KOPT-K1 (cell line): ENCODE data around the gene ROM1.
"Not testable (repeated sequence)": the region's sequence is repeated elsewhere in the genome, so short reads cannot be mapped to it uniquely, and the experiment has no call there.

ENCODE experiments used
- H3K27ac ChIP-seq: fragments of 200-600 bp; sonication (generic); 2 replicates; pipeline ENCODE4 v1.5.1; 2016; ENCODE audit warnings: antibody characterized with exemption, mild to moderate bottlenecking, low read depth, low read length; ENCODE audit not compliant: poor library complexity, severe bottlenecking
- H3K36me3 ChIP-seq: fragments of 200-600 bp; sonication (generic); 2 replicates; pipeline ENCODE4 v1.5.1; 2017; ENCODE audit warnings: antibody characterized with exemption, mild to moderate bottlenecking, low read length, moderate library complexity; ENCODE audit not compliant: insufficient read depth
- H3K9me3 ChIP-seq: fragments of 200-600 bp; sonication (generic); 2 replicates; pipeline ENCODE4 v1.5.1; 2017; ENCODE audit warnings: antibody characterized with exemption, low read length, mild to moderate bottlenecking; ENCODE audit not compliant: insufficient read depth, poor library complexity, severe bottlenecking

ROM1 gene, protein sequence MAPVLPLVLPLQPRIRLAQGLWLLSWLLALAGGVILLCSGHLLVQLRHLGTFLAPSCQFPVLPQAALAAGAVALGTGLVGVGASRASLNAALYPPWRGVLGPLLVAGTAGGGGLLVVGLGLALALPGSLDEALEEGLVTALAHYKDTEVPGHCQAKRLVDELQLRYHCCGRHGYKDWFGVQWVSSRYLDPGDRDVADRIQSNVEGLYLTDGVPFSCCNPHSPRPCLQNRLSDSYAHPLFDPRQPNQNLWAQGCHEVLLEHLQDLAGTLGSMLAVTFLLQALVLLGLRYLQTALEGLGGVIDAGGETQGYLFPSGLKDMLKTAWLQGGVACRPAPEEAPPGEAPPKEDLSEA

DNA sequence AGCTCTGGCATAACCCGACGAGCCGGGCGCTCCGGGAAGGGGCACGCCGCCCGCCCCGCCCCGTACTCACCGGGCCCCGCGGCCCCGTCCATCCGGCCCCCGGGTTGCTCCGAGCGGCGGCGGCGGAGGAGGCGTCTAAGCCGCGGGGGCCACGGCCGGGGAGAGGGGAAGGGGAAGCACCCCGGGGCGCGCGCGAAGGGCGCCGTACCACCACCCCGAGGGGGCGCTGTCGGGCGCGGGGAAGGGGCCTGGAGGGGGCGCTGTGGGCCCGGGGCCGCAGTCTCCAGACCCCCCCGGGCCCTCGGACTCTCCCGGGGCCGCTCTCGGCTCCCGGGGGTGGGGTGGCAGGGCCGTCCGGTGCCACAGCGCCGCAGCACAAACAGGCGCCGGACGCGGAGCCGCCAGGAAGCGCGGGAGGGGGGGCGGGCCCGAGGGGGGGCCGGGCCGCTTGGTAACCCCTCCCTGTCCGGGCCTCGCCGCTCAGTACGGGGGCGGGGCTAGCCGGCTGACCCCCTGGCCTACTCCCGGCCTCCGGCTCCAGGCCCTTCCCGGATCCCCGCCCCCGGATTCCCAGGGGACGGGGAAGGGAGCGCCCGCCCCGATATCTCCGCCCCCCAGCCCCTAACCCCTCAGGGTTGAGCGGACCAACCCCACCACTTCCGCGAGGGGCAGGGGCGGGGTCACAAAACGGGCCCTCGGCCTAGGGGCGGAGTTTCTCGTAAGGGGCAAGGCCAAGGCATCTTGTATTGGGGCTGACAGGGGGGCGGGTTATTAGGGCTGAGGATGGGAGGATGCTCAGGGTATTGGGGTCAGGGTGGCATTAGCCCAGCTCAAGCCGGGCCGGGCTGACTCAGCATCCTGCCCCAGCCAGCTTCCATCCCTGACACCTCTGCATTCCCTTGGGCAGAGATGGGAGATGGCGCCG is at the start of gene ROM1, which contains the start of gene EML3:
ROM1 (plus strand) TSS at position 892 of the 925 bp plus-strand sequence; CDS start at position 917, 25 bp downstream.
EML3 (minus strand) TSS at position 410 of the 925 bp plus-strand sequence; CDS start at position 92, 318 bp downstream.
- H3K27ac ChIP-seq: peak within 1 kb of the TSS; percentile 76

DNA sequence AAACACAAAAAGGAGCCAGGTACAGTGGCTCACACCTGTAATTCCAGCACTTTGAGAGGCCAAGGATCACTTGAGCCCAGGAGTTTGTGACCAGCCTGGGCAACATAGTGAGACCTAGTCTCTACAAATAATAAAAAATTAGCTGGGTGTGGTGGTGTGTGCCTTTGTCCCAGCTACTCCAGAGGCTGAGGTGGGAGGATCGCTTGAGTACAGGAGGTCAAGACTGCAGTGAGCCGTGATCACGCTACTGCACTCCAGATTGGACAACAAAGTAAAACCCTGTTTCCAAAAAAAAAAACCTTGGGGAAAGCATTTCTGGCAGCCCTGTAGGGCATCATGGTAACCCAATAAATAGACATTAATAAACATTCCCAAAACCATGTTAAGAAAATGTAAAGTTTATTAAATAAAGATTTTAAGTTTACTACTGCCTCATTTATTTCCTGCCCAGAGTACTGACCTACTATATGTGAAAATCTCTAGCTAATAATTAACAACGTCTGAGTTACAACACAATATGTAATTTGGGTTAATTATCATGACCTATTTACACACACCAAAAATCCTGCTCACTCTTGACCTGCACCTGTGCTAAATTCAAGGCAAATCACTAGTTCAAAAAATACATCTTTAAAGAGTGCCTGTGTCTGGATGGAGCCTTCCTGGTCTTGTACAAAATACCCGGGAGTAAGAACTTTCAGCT is 47.8 kb upstream of the ROM1 start:
- Histone ChIP-seq H3K36me3 (peaks cover 100% of the 10 kb centered on the region), H3K27ac (no peak overlapping the region), H3K9me3 (no peaks in the 10 kb centered on the region)

More for the DNA sequence above, at the start of gene ROM1, which contains the start of gene EML3:
- Histone ChIP-seq H3K36me3 (peaks cover 47% of the 10 kb centered on the region), H3K9me3 (no peaks in the 10 kb centered on the region)

DNA sequence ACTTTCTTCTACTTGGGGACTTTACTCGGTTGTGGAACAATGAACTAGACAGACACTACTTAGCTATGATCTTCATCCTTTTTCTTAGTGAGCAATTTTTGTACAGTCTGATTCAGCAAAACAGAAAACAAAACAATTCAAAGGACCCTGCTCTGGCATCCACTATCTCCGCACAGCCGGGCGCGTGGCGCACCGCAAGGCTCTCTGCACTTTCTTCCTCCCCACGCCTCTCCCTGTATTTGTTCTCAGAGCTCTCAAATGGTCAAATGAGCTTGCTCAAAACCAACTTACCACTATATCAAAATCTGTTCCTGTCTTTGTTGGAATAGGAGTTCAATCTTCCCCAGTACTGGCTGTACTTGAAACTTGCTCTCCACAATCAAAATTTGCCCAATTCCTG is 46.8 kb upstream of the ROM1 start:
- no peaks in the 10 kb centered on the region for H3K9me3 ChIP-seq
- H3K27ac ChIP-seq: no peak overlapping the region
- H3K36me3 ChIP-seq: peaks cover 100% of the 10 kb centered on the region

DNA sequence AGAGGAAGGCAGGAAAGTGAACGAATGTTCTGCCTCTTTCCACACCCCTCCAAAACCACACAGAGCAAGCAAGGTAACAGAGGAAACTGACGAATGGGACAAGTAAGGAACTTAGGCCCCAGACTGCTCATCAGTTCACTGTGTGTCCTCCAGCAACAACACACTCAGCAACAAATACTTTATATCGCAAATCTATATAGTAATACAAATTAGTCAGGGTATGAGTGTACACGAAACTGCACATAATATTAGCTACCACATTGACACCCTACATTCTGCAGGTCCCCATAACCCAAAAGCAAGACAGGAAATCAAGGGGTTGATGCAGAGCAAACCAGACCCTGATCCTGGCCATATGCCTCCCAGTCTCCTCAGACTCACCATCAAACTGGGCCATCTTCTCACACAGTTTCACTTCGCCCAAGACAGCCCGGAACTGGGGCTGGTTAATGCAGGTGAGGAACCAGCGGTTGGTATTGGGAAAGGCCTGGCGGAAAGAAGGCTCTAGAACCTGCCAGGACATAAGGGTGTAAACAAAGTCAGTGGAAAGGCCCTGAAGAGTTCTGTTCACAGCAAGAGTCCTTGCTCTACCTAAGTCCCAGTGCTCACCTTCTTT is 45.9 kb upstream of the ROM1 start:
- Histone ChIP-seq H3K9me3 (no peaks in the 10 kb centered on the region), H3K27ac (no peak overlapping the region), H3K36me3 (peaks cover 100% of the 10 kb centered on the region)

DNA sequence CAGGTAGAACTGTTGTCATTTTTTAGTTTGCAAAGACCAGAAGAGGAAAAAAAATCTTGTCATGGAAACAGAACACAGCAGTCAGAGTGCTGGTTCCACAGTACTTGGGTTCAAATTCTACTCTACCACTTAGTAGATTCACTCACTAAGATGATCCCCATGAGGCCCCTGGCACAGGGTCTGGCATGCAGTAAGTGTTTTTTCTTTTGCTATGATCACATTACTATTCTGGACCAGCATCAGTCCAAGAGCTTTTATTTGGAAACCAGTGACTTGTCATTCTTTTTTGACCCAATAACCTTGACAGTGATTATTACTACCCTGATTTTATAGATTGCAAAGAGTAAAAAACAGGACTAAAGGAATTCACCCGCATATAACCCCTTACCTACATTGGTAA is 43.4 kb upstream of the ROM1 start:
- Histone ChIP-seq H3K36me3 (peaks cover 81% of the 10 kb centered on the region), H3K27ac (no peak overlapping the region), H3K9me3 (no peaks in the 10 kb centered on the region)

DNA sequence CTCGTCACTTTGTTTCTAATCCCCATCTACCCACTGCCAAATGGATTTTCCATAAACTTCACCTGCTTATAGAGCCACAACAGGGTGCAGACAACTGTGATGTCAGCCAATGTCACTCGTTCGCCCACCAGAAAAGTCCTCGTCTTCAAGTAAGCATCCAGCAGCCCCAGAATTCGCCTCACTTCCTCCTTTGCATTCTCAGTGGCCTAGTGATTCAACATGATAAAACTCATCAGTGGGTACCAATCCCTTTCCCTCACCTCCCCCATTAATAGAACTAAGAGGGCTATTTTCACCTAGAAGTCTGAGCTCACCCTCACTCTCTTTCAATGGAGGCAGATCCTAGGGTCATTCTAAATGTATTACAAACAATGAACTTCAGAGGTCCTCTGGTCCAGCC is 42.2 kb upstream of the ROM1 start:
- not testable (repeated sequence) for H3K9me3 ChIP-seq, H3K27ac ChIP-seq
- peaks cover 75% of the 10 kb centered on the region for H3K36me3 ChIP-seq

DNA sequence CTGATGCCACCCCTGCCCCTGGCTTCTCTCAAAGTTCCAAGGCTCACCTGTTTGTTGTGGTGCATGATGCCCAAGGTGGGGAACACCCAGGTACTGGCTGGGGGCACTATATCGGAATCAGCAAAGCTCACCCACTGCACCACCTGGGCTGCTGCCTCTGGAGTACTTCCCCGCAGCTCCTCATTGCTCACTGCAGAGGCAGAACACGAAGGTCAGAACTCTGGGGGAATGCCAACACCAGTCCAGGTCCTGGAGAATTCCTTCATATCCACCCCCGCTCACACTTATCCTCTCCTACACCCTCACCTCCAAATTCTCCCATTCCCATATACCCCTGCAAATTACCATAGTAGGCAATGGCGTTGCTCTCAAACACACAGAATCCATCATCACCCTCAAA is 41.6 kb upstream of the ROM1 start:
- not testable (repeated sequence) for H3K27ac ChIP-seq, H3K9me3 ChIP-seq
- peaks cover 75% of the 10 kb centered on the region for H3K36me3 ChIP-seq

DNA sequence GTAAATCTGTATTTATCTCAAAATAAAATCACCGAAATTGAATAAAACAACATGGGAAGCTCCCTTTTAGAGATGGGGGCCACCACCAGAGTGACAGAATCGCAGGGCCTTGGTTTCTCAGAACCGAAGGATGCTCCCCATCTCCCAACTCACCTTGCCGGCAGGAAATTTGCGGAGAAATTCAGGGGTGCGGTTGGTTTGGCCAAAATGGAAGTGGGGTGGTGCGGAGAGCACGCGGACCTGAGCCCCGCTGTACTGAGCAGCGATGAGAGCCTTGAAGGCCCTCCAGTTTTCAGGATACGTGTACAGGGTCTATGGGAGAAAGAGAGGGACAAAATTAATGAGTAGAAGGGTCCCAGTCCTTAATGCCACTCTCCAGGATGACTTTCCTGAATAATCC is 40.6 kb upstream of the ROM1 start:
- Histone ChIP-seq H3K9me3 (no peaks in the 10 kb centered on the region), H3K27ac (peak overlapping the region; percentile 76), H3K36me3 (peaks cover 75% of the 10 kb centered on the region)

DNA sequence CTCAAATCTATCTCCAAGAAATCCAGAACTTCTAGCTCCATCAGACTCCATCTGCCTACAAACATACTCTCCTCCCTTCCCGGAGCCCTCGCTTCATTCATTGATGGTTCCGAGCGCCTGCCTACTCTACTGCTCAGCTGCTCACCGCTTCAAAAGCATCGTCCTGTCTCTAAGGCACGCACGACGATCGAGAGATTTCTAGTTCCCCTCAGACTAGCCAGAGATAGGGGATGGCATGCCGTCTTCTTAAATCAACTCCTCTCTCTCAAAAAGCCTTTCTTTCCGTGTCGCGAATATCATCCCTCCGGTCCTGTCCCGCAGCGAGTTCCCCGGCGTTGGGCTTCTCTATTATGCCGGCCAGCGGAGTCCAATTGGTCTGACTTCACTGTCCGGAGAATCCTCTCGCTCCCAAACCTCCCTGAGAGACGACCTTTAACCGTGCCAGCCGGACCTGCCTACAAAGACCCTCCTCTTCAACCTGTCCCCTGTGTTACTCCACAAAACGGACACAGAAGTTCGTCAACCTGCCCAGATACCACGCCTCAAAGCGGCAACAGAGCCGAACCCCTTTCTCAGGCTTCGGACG is 40.0 kb upstream of the ROM1 start:
- Histone ChIP-seq H3K27ac (peak overlapping the region; percentile 76), H3K36me3 (peaks cover 75% of the 10 kb centered on the region)

DNA sequence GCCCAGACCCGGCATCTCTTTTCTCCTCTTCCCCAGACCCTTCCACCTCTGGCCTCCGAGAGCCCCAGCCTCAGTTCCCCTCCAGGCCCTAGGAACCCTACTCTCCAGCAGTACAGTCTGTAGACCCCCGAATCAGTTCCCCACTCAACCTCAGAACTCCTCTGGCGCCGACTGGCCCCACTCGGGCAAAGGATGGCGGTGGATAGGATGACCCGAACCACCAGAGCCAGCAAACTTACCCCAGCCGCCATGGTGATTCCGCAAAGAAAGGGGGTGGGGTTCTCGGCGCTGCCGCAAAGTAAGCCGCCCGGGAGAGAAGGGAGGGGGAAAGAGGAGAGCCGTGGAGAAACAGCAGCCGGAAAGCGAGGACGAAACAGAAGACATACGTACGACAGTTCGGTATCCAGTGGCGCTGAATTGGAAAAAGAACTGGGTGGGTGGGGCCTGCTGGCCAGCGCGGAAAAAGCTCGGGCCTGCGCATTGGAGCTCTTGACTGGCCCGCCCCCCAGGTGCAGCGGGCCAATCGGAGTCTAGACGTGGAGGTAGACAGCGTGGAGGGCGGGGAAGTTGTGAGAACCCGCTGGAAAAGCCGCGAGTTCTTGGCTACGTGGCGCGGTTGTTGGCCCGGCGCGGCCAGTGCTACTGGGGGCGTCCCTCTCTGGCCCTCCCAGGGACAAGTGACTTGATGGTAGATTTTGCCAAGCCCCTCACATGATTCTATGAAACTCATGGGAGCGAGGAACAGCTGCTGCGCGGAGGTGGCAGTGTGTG is 39.3 kb upstream of the ROM1 start, which contains the start of gene EEF1G:
EEF1G (minus strand) TSS at position 300 of the 771 bp plus-strand sequence; CDS start at position 251, 49 bp downstream.
- H3K27ac ChIP-seq: peak within 1 kb of the TSS; percentile 81
- peaks cover 75% of the 10 kb centered on the region for H3K36me3 ChIP-seq
- H3K9me3 ChIP-seq: no peaks in the 10 kb centered on the region

More for the DNA sequence above, 40.0 kb upstream of the ROM1 start:
- H3K9me3 ChIP-seq: no peaks in the 10 kb centered on the region

DNA sequence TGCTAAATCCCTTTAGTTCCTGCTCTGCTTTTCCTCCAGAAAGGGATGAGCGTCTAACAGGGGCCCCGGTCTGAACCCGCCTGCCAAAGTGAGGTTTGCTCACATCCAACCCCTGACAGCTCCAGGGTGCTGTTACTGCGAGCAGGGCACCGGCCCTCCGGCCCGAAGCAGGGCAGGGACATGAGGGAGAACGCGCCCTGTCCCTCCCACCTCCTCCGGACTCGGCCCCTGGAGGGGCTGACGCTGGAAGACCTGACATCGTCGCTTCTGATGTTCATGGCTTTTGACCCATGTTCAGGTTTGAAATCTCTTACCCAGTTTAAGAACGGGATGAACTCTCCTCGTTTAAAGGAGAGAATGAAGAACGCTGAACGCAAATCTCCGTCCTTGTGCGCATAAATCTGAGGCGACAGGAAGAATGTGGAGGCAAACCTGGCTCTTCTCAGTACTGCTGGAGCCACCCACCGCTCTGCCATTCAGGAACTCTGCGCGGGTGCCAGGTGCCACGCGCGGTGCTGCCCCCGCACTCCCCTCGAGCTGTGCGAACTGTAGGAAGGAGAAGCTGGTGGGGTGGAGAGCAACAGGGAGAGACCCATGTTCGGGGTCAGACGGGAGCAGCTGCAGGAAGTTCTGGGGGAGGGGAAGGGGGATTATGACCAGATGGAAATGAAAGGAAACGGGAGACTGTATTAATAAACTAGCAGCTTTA is 38.5 kb upstream of the ROM1 start:
- Histone ChIP-seq H3K36me3 (peaks cover 74% of the 10 kb centered on the region), H3K27ac (peak overlapping the region; percentile 81), H3K9me3 (no peaks in the 10 kb centered on the region)

DNA sequence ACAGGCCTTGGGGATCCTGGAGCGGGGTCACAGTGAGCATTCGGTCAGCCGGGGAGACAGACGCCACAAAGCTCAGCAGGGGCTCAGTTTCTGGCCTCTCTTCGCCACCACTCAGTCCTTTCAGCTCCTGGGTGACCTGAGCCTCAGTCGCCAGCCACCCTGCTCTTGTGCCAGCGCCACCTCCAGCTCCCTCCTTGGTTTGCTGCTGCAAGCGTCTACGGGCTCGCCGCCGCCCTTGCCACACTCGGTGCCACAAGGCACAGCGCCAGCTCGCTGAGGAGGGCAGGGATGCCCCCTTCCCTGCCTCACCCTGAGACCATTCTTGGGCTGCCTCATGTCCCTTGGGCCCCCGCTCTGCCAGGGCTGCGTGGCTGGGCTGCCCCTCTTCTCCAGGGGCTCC is 37.9 kb upstream of the ROM1 start:
- Histone ChIP-seq H3K36me3 (peaks cover 74% of the 10 kb centered on the region), H3K9me3 (no peaks in the 10 kb centered on the region), H3K27ac (peak overlapping the region; percentile 81)

DNA sequence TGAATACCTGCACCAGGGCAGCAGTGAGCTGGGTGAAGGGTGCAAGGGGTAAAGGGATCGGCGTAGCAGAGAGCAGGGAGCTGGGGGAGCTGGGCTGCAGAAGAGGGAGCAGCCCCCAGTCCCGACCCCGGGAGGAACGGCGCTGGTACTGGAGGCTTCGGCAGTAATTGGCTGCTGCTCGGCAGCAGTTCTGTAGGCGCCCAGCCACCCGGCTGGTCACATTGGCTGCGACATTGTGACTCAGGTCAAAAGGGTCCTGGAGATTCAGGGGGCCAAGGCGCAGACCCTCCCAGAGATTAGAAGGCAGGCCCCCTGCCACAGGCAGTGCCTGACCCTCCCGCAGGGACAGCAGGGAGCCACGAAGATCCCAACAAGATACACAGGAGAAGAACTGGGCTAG is 37.2 kb upstream of the ROM1 start:
- H3K27ac ChIP-seq: no peak overlapping the region
- H3K36me3 ChIP-seq: peaks cover 73% of the 10 kb centered on the region
- no peaks in the 10 kb centered on the region for H3K9me3 ChIP-seq
